Ovary (tissue), 9 donors: ENCODE measurements around the gene KRT32. TPM values are rescaled to one million over a fixed set of nuclear protein-coding genes. Genes with fewer than 3 reads are reported as not detected.

Experiments used
- DNase-seq, 5 donors: peaks; one replicate each; pipeline ENCODE4 v3.0.0-alpha.2; 2019 to 2020
- H3K27ac ChIP-seq, 2 donors: fragments of 200-600 bp; one replicate each; pipeline versions ENCODE4 v1.5.1 to v1.8.0; 2019 to 2022
- H3K27me3 ChIP-seq: fragments of 200-600 bp; one replicate; pipeline ENCODE4 v1.8.0; 2022
- H3K36me3 ChIP-seq: fragments of 200-600 bp; sonication (generic); one replicate; pipeline ENCODE4 v1.5.1; 2019
- H3K4me1 ChIP-seq: one replicate; pipeline ENCODE4 v1.8.1; 2013; ENCODE audit warnings: mild to moderate bottlenecking, moderate library complexity; ENCODE audit not compliant: insufficient read depth
- H3K4me3 ChIP-seq: fragments of 200-600 bp; sonication (generic); one replicate; pipeline ENCODE4 v1.5.1; 2017
- H3K9me3 ChIP-seq, 2 donors: fragments of 200-600 bp in 1 of 2; sonication (generic) in 1 of 2; one replicate each; pipeline versions ENCODE4 v1.5.1 to v1.8.1; 2013 to 2019; ENCODE audit warnings: mild to moderate bottlenecking in 1 of 2, moderate library complexity in 1 of 2
- EP300 ChIP-seq: sonication (generic); formaldehyde crosslinking; IDR thresholded peaks from one replicate; pipeline ENCODE4 v1.6.1; 2017; ENCODE audit warnings: antibody characterized with exemption
- POLR2A ChIP-seq: fragments of 450-650 bp; IDR thresholded peaks from one replicate; pipeline ENCODE4 v1.6.1; 2017; ENCODE audit warnings: antibody characterized with exemption, mild to moderate bottlenecking, moderate library complexity
- WGBS, 3 donors: extraction: QIAGEN DNeasy Blood & Tissue Kit in 1 of 3; methylation state at CpG; one replicate each; pipeline versions ENCODE4 v1.1.5 to v1.1.7; 2013 to 2017; 5-methylcytosine and 5-hydroxymethylcytosine counted together
- intact Hi-C, 4 donors: fragments of 100-400 bp; cut with DNase I; formaldehyde crosslinking; loops; one replicate each; pipeline versions ENCODE4 v1.11.0 to v1.15.1; 2022 to 2023
- polyA plus RNA-seq, 2 donors: library from polyadenylated mRNA; stranded (reverse); fragments of 200-250 nt in 1 of 2; fragments of 350-450 nt in 1 of 2; fragmentation: Illumina TruSeq in 1 of 2; extraction: RNeasy Lipid Tissue Mini Kit (QIAGEN cat#74804) in 1 of 2; gene quantifications; one replicate each; pipeline ENCODE4 v1.2.3, GENCODE V29; 2013 to 2014
- total RNA-seq, 7 donors: library from RNA; depleted of rRNA in 2 of 7; stranded (reverse); fragments of >200 nt in 2 of 7; fragmentation: NEBNext Ultra II Directional in 3 of 7; extraction: Animal tissue kit (Norgen Biotek cat#: 25700) in 3 of 7; gene quantifications; one replicate each; pipeline versions ENCODE4 v1.1.0 to v1.2.4, GENCODE V29; 2016 to 2023
- TF ChIP-seq, protein P1 (sequence below), 3 donors: fragments of 450-650 bp in 2 of 3; fragments of 200-600 bp in 1 of 3; IDR thresholded peaks; one replicate each; pipeline versions ENCODE4 v1.5.1 to v1.8.0; 2016 to 2022; ENCODE audit warnings: antibody characterized with exemption in 3 of 3, mild to moderate bottlenecking in 1 of 3
- donor health status: DM: no; HTN: no; CAD: no; lungs with moderate emphysema.
- donor health status: DM: no; HTN: no; CAD: no.
- donor health status: Bipolar disorder and iron deficiency.
- donor health status: DM: yes; HTN: yes; CAD: no.
- donor health status: DM: no; HTN: no; CAD: no.
- donor health status: DM: yes; HTN: yes; CAD: no.

Gene KRT32
- total and polyA plus RNA-seq, 9 donors, result 0.18 to 0.33 (median 0.20) TPM; not detected in 6

DNA sequence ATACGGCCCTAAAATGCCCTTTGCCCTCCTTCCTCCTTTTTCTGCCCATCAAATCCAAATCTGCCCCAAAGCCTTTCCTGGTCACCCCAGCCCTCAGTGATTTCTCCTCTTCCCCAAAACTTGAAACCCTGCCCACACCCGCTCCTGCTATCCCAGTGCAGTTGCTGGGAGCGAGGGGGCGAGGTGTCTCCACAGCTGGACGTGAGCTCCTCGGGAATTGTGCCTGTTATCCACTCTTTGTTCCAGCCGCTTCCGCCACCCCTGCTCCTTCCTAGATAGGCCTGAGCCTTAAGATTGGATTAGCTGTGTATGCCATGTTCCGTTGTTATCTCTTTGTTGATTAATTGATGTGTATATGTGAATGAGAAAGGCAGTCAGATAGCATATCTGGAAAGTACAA is 16.3 kb upstream of the KRT32 start:
- intact Hi-C loops, result no loop called here
- Histone ChIP-seq H3K36me3 (no peaks in the 10 kb centered on the region), H3K9me3 (no peaks in the 10 kb centered on the region), H3K4me1 (peaks cover 3% of the 10 kb centered on the region), H3K4me3 (no peak overlapping the region), H3K27me3 (no peaks in the 10 kb centered on the region), H3K27ac (no peak overlapping the region)
- no peak for TF ChIP-seq POLR2A
- TF ChIP-seq EP300, result no peak
- TF ChIP-seq, protein P1, sequence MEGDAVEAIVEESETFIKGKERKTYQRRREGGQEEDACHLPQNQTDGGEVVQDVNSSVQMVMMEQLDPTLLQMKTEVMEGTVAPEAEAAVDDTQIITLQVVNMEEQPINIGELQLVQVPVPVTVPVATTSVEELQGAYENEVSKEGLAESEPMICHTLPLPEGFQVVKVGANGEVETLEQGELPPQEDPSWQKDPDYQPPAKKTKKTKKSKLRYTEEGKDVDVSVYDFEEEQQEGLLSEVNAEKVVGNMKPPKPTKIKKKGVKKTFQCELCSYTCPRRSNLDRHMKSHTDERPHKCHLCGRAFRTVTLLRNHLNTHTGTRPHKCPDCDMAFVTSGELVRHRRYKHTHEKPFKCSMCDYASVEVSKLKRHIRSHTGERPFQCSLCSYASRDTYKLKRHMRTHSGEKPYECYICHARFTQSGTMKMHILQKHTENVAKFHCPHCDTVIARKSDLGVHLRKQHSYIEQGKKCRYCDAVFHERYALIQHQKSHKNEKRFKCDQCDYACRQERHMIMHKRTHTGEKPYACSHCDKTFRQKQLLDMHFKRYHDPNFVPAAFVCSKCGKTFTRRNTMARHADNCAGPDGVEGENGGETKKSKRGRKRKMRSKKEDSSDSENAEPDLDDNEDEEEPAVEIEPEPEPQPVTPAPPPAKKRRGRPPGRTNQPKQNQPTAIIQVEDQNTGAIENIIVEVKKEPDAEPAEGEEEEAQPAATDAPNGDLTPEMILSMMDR (IDR thresholded peaks at IDR 0.05), result no peak
- 29 to 54% (median 51%) methylated on average over 9 of the region's 9 CpGs for WGBS, 3 donors
- DNase-seq, result no peak

DNA sequence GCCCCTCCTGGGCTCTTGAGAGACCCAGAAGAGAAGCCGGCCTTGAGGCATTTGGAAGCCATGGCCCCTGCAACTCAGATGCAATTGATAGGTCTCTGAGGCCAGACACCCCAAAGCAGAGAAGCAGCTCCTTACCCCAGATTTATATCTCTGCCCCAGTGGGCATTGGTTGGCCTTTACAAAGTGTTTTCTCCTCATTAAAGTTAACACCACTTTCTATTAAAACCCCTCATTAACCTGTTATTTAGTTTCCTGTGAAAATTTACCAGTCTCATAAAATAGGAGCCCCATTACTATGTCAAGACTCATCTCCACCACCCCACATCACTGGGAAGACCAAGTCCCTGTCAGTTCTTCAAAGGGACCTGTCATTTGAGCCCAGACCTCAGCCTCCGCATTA is 13.8 kb upstream of the KRT32 start, which contains the start of gene KRT35:
Gene KRT35, minus strand, starts transcription at position 116 of the 400 bp plus-strand sequence. Its CDS starts 54 bp downstream, at position 62.
- no peak within 1 kb of the TSS for H3K4me3 ChIP-seq
- no peak within 1 kb of the TSS for H3K27ac ChIP-seq
- TF ChIP-seq, protein P1 (IDR thresholded peaks at IDR 0.05), result no peak
- TF ChIP-seq POLR2A (no peak), EP300 (no peak)
- H3K36me3 ChIP-seq, result no peaks in the 10 kb centered on the region
- peaks cover 7% of the 10 kb centered on the region for H3K4me1 ChIP-seq
- intact Hi-C loops, result no loop called here
- no peak for DNase-seq
- 96 to 98% (median 97%) methylated on average over 2 of the region's 2 CpGs for WGBS, 3 donors
- no peaks in the 10 kb centered on the region for H3K9me3 ChIP-seq
- no peaks in the 10 kb centered on the region for H3K27me3 ChIP-seq

DNA sequence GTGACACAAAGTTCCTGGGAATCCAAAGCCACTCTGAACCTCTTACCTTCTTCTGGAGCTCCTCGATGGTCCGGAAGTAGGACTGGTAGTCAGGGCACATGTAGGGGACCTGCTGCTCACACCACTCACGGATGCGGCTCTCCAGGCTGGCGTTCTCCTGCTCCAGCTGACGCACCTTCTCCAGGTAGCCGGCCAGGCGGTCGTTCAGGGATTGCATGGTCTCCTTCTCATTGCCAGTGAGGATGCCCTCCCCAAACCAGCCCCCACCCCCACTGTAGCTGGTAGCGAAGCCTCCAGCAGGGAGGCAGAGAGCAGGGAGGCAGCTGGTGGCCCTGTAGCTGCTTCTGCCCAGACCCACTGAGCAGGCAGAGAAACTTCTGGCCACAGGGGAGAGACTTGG is 13.4 kb upstream of the KRT32 start:
- Histone ChIP-seq H3K9me3 (no peaks in the 10 kb centered on the region), H3K36me3 (no peaks in the 10 kb centered on the region), H3K27me3 (no peaks in the 10 kb centered on the region), H3K4me1 (peaks cover 7% of the 10 kb centered on the region), H3K4me3 (no peak overlapping the region), H3K27ac (no peak overlapping the region)
- no peak for DNase-seq
- WGBS, 3 donors, result 96 to 98% (median 97%) methylated on average over 10 of the region's 10 CpGs
- intact Hi-C loops, result no loop called here
- TF ChIP-seq, protein P1 (IDR thresholded peaks at IDR 0.05), result no peak
- TF ChIP-seq EP300 (no peak), POLR2A (no peak)

DNA sequence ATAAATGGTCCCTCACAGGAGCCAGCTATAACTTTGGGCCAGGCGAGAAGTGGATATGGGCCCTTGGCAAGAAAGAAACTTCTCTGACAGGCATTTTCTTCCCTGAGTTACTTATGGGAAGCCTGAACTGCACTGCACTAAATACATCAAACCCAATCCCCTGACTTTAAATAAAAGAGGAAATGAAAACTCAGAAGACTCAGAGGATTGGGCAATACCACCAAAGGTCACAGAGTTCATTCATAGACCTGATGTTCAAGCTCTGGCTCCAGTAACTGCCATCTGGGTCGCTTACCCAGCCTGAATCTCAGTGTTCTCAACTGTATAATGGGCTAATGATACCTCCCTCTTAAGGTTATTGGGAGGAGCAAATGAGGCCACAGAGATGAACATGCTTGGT is 12.9 kb upstream of the KRT32 start:
- H3K9me3 ChIP-seq, result no peaks in the 10 kb centered on the region
- DNase-seq, result no peak
- H3K27ac ChIP-seq, result no peak overlapping the region
- H3K4me3 ChIP-seq, result no peak overlapping the region
- 65 to 81% (median 73%) methylated on average over 2 of the region's 2 CpGs for WGBS, 3 donors
- no peaks in the 10 kb centered on the region for H3K27me3 ChIP-seq
- H3K4me1 ChIP-seq, result peaks cover 7% of the 10 kb centered on the region
- no peaks in the 10 kb centered on the region for H3K36me3 ChIP-seq
- TF ChIP-seq, protein P1 (IDR thresholded peaks at IDR 0.05), result no peak
- TF ChIP-seq POLR2A (no peak), EP300 (no peak)
- intact Hi-C loops, result no loop called here
